NB4 (cell line): ENCODE data around the gene NTSR1.

Source experiments
- CTCF ChIP-seq: IDR thresholded peaks from one replicate; pipeline ENCODE4 v1.5.1; 2012; ENCODE audit warnings: low read depth, low read length
- MAX ChIP-seq: IDR thresholded peaks from 2 replicates; pipeline ENCODE4 v1.6.1; 2011; ENCODE audit warnings: low read depth, low read length
- POLR2A ChIP-seq: IDR thresholded peaks from 2 replicates; pipeline ENCODE4 v1.6.1; 2011; ENCODE audit warnings: mild to moderate bottlenecking; ENCODE audit not compliant: insufficient read length; ENCODE audit errors: extremely low read depth

GRCh38 chr20:62754122-62754990, 45.7 kb downstream of the NTSR1 start:
- TF ChIP-seq CTCF: no peak
- TF ChIP-seq POLR2A: no peak
- no peak for TF ChIP-seq MAX
